ENCODE results near the gene TUBB.
A peak's percentile ranks its signal among the peaks of the same experiment; 100 is the strongest.

Gene TUBB

DNA sequence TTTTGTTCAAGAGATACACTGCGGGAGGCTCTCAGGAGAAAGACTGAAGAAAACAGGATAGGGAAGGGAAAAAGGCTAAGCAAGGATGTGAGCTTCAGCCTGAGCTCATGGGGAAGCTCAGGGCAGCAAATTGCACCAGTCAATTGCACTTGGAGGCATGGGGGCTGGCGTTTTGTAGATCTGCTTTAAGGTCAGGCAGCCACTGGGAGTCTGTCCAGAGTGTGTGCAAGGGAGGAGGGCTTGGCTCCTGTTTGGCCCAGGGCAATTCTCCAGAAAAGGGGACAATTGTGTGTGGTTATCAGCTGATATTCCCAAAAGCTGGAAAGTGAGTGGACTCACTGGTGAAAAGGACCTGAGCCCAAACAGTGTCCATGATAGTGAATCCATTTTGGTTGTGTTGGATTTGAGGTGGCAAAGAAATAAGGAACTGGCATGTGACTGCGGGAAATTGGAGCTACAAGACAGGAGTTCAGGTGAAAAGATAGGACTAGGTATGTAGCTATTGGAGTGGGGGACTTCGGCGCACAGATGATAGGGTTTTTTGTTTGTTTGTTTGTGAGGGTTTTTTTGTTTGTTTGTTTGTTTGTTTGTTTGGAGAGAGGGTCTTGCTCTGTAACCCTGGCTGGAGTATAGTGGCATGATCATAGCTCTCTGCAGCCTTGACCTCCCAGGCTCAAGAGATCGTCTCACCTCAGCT, 46.5 kb downstream of the TUBB start:
- Histone ChIP-seq H3K27ac (ENCODE audit: poor library complexity, severe bottlenecking) (no peak overlapping the region), H3K9me3 (ENCODE audit: severe bottlenecking) (peaks cover 2% of the 10 kb centered on the region), H3K4me1 (ENCODE audit: insufficient read depth, poor library complexity, severe bottlenecking) (peaks cover 37% of the 10 kb centered on the region), H3K36me3 (ENCODE audit: low read depth) (no peaks in the 10 kb centered on the region), H3K4me3 (ENCODE audit: severe bottlenecking) (no peak overlapping the region), H3K27me3 (ENCODE audit: insufficient read depth, poor library complexity, severe bottlenecking) (no peaks in the 10 kb centered on the region)
- DNase-seq (ENCODE audit: low spot score) (no peak), ATAC-seq (ENCODE audit: low read depth) (no peak)
- TF ChIP-seq, protein P1, sequence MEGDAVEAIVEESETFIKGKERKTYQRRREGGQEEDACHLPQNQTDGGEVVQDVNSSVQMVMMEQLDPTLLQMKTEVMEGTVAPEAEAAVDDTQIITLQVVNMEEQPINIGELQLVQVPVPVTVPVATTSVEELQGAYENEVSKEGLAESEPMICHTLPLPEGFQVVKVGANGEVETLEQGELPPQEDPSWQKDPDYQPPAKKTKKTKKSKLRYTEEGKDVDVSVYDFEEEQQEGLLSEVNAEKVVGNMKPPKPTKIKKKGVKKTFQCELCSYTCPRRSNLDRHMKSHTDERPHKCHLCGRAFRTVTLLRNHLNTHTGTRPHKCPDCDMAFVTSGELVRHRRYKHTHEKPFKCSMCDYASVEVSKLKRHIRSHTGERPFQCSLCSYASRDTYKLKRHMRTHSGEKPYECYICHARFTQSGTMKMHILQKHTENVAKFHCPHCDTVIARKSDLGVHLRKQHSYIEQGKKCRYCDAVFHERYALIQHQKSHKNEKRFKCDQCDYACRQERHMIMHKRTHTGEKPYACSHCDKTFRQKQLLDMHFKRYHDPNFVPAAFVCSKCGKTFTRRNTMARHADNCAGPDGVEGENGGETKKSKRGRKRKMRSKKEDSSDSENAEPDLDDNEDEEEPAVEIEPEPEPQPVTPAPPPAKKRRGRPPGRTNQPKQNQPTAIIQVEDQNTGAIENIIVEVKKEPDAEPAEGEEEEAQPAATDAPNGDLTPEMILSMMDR (IDR thresholded peaks at IDR 0.05; ENCODE audit: poor library complexity, severe bottlenecking), result no peak

DNA sequence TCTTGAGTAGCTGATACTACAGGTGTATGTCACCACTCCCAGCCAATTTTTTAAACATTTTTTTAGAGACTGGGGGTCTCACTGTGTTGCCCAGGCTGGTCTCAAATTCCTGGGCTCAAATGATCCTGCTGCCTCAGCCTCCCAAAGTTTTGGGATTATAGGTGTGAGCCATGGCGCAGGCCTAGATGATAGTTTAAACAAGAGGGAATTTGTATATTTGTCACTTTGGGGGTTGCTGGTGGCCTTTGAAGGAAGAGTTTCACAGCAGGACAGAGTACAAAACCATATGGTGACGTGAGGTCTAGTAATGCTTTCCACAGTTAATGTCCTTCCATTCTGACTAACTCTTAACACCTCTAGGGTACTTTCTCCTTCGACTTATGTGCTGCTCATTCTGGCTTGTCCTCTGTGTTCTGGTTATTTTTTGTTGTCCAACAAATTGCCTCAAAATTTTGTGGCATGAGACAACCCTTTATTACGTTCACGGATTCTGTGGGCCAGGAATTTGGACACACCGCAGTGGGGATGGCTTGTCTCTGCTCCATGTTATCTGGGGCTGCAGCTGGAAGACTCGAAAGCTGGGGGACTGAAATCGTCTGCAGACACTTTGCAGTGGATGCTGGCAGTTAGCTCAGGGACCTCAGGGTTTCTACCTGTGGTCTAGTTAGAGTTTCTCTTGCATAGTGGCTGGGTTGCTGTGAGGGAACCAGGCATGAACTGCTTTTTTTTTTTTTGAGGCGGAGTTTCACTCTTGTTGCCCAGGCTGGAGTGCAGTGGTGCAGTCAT, 47.2 kb downstream of the TUBB start:
- TF ChIP-seq, protein P1 (IDR thresholded peaks at IDR 0.05; ENCODE audit: poor library complexity, severe bottlenecking), result no peak
- H3K36me3 ChIP-seq (ENCODE audit: low read depth), result no peaks in the 10 kb centered on the region
- H3K27me3 ChIP-seq (ENCODE audit: insufficient read depth, poor library complexity, severe bottlenecking), result no peaks in the 10 kb centered on the region
- ATAC-seq (ENCODE audit: low read depth) (no peak), DNase-seq (ENCODE audit: low spot score) (no peak)
- peaks cover 30% of the 10 kb centered on the region for H3K4me1 ChIP-seq (ENCODE audit: insufficient read depth, poor library complexity, severe bottlenecking)
- H3K4me3 ChIP-seq (ENCODE audit: severe bottlenecking), result no peak overlapping the region
- H3K27ac ChIP-seq (ENCODE audit: poor library complexity, severe bottlenecking), result peak overlapping the region; percentile 93
- peaks cover 2% of the 10 kb centered on the region for H3K9me3 ChIP-seq (ENCODE audit: severe bottlenecking)

DNA sequence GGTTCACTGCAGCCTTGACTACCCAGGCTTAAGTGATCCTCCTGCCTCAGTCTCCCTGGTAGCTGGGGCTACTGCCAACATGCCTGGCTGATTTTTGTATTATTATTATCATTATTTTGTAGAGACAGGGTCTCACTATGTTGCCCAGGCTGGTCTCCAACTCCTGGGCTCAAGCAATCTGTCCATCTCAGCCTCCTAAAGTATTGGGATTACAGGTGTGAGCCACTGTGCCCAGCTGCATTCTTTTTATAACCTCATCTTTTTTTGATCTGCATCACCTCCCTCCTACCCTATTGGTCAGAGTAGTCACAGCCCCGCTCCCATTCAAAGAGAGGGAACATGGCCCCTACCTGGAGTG, 47.8 kb downstream of the TUBB start:
- H3K4me1 ChIP-seq (ENCODE audit: insufficient read depth, poor library complexity, severe bottlenecking), result peaks cover 30% of the 10 kb centered on the region
- no peak for ATAC-seq (ENCODE audit: low read depth)

DNA sequence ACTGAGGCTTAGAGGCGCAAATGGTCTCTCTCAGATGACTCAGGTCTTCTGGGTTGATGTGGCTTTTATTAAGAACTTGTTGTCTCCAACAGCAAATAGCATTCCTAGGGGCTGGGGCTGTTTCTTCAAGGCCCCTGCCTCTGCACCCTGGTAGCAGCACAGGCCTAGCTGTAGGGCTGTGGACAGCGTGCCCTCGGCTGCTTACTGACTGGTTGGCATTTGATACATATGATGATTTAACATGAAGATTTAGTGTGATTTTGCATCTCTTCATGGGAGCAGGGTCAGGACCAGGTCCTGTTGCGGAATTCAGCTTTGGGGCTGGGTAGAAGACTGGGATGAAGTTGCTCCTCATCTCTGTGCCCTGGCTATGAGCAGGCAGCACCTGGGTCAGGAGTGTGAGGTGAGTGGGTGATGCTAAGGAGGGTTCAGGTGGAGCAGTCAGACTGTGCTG, 48.5 kb downstream of the TUBB start:
- H3K4me1 ChIP-seq (ENCODE audit: insufficient read depth, poor library complexity, severe bottlenecking), result peaks cover 27% of the 10 kb centered on the region
- DNase-seq (ENCODE audit: low spot score) (no peak), ATAC-seq (ENCODE audit: low read depth) (no peak; the same call in 2 of the 3 replicates)
- H3K9me3 ChIP-seq (ENCODE audit: severe bottlenecking), result peaks cover 2% of the 10 kb centered on the region
- H3K27ac ChIP-seq (ENCODE audit: poor library complexity, severe bottlenecking), result peak overlapping the region; percentile 93
- no peak overlapping the region for H3K4me3 ChIP-seq (ENCODE audit: severe bottlenecking)
- no peaks in the 10 kb centered on the region for H3K27me3 ChIP-seq (ENCODE audit: insufficient read depth, poor library complexity, severe bottlenecking)
- no peaks in the 10 kb centered on the region for H3K36me3 ChIP-seq (ENCODE audit: low read depth)
- TF ChIP-seq, protein P1 (IDR thresholded peaks at IDR 0.05; ENCODE audit: poor library complexity, severe bottlenecking), result no peak

More for the DNA sequence above, 47.8 kb downstream of the TUBB start:
- peaks cover 2% of the 10 kb centered on the region for H3K9me3 ChIP-seq (ENCODE audit: severe bottlenecking)
- H3K27me3 ChIP-seq (ENCODE audit: insufficient read depth, poor library complexity, severe bottlenecking), result no peaks in the 10 kb centered on the region
- H3K36me3 ChIP-seq (ENCODE audit: low read depth), result no peaks in the 10 kb centered on the region
- peak overlapping the region; percentile 93 for H3K27ac ChIP-seq (ENCODE audit: poor library complexity, severe bottlenecking)
- no peak overlapping the region for H3K4me3 ChIP-seq (ENCODE audit: severe bottlenecking)
- TF ChIP-seq, protein P1 (IDR thresholded peaks at IDR 0.05; ENCODE audit: poor library complexity, severe bottlenecking), result no peak
- DNase-seq (ENCODE audit: low spot score), result no peak

Measured in RWPE2 (cell line).